HepG2 (cell line): ENCODE data around the gene CERS6. TPM values are rescaled to one million over a fixed set of nuclear protein-coding genes. Genes with fewer than 3 reads are reported as not detected.

Experiments used
- CHD2 ChIP-seq: IDR thresholded peaks from 2 replicates; pipeline ENCODE4 v1.6.1; 2011; ENCODE audit warnings: low read depth, low read length, improper control_type of control experiment
- CTCF ChIP-seq: sonication (generic); formaldehyde crosslinking; IDR thresholded peaks from 2 replicates; pipeline ENCODE4 v1.5.0; 2020; ENCODE audit warnings: mild to moderate bottlenecking, missing genetic modification reagents, moderate library complexity
- ERF ChIP-seq: IDR thresholded peaks from 2 replicates; pipeline ENCODE4 v1.6.1; 2018; ENCODE audit warnings: missing biosample characterization, missing genetic modification reagents
- ESRRA ChIP-seq: sonication (generic); formaldehyde crosslinking; IDR thresholded peaks from 2 replicates; pipeline ENCODE4 v1.5.1; 2020; ENCODE audit warnings: mild to moderate bottlenecking, low read depth, missing genetic modification reagents
- FOXA3 ChIP-seq: IDR thresholded peaks from 2 replicates; pipeline ENCODE4 v1.6.1; 2016; ENCODE audit warnings: missing genetic modification reagents, missing compliant biosample characterization
- GFI1 ChIP-seq: sonication (generic); formaldehyde crosslinking; IDR thresholded peaks from 2 replicates; pipeline ENCODE4 v1.5.0; 2020; ENCODE audit warnings: missing genetic modification reagents, mild to moderate bottlenecking, borderline replicate concordance
- HDAC2 ChIP-seq: sonication (generic); formaldehyde crosslinking; IDR thresholded peaks from 2 replicates; pipeline ENCODE4 v1.4.0; 2020; ENCODE audit warnings: missing genetic modification reagents
- HNRNPH1 ChIP-seq: fragments of 200-400 bp; formaldehyde crosslinking; optimal IDR thresholded peaks from 2 replicates; pipeline ENCODE3; 2017; ENCODE audit warnings: mild to moderate bottlenecking, low read depth, low read length
- JDP2 ChIP-seq: sonication (generic); formaldehyde crosslinking; IDR thresholded peaks from 2 replicates; pipeline ENCODE4 v1.8.1; 2022; ENCODE audit warnings: missing genetic modification reagents, borderline replicate concordance
- MTA1 ChIP-seq: sonication (generic); formaldehyde crosslinking; IDR thresholded peaks from 2 replicates; pipeline ENCODE4 v1.4.0; 2020; ENCODE audit warnings: missing genetic modification reagents, mild to moderate bottlenecking, borderline replicate concordance
- NR2F2 ChIP-seq: IDR thresholded peaks from 2 replicates; pipeline ENCODE4 v1.6.1; 2012; ENCODE audit warnings: low read depth, inconsistent platforms, borderline replicate concordance
- RAD51 ChIP-seq: fragments of 450-650 bp; IDR thresholded peaks from 2 replicates; pipeline ENCODE4 v1.6.1; 2016; ENCODE audit warnings: borderline replicate concordance
- SPEN ChIP-seq: sonication (generic); formaldehyde crosslinking; IDR thresholded peaks from 2 replicates; pipeline ENCODE4 v1.5.1; 2020; ENCODE audit warnings: low read depth, mild to moderate bottlenecking, missing genetic modification reagents
- STAT6 ChIP-seq: sonication (generic); formaldehyde crosslinking; IDR thresholded peaks from 2 replicates; pipeline ENCODE4 v1.4.0; 2020; ENCODE audit warnings: missing genetic modification reagents, mild to moderate bottlenecking, borderline replicate concordance
- SYNCRIP ChIP-seq: fragments of 200-400 bp; formaldehyde crosslinking; IDR thresholded peaks from 2 replicates; pipeline ENCODE4 v1.6.1; 2018; ENCODE audit warnings: mild to moderate bottlenecking, low read depth, low read length; ENCODE audit not compliant: insufficient read depth
- THAP11 ChIP-seq: IDR thresholded peaks from 2 replicates; pipeline ENCODE4 v1.6.1; 2016; ENCODE audit warnings: missing biosample characterization, missing genetic modification reagents
- ZBTB7A ChIP-seq: sonication (generic); formaldehyde crosslinking; IDR thresholded peaks from 2 replicates; pipeline ENCODE4 v1.8.0; 2022; ENCODE audit warnings: mild to moderate bottlenecking, missing genetic modification reagents
- ZNF12 ChIP-seq: sonication (generic); formaldehyde crosslinking; IDR thresholded peaks from 2 replicates; pipeline ENCODE4 v1.5.0; 2020; ENCODE audit warnings: missing genetic modification reagents
- ZNF333 ChIP-seq: sonication (generic); formaldehyde crosslinking; IDR thresholded peaks from 2 replicates; pipeline ENCODE4 v1.4.0; 2020; ENCODE audit warnings: mild to moderate bottlenecking, missing genetic modification reagents, borderline replicate concordance
- ZNF350 ChIP-seq: sonication (generic); formaldehyde crosslinking; IDR thresholded peaks from 2 replicates; pipeline ENCODE4 v1.4.0; 2020; ENCODE audit warnings: mild to moderate bottlenecking, low read depth, missing genetic modification reagents, borderline replicate concordance
- ZSCAN20 ChIP-seq: sonication (generic); formaldehyde crosslinking; IDR thresholded peaks from 2 replicates; pipeline ENCODE4 v1.4.0; 2020; ENCODE audit warnings: missing genetic modification reagents, mild to moderate bottlenecking, borderline replicate concordance
- polyA plus RNA-seq, 8 experiments: library from polyadenylated mRNA; depleted of rRNA in 3 of 8; stranded (reverse) in 7 of 8; unstranded in 1 of 8; fragments of >200 nt; fragmentation: Illumina TruSeq in 4 of 8; extraction: Trizol in 4 of 8; gene quantifications; 2 replicates each; pipeline versions ENCODE4 v1.2.1 to v1.2.3, GENCODE V29; 2011 to 2016; ENCODE audit warnings: low read depth in 4 of 8, missing spikeins in 1 of 8, mixed read lengths in 1 of 8; ENCODE audit not compliant: insufficient read depth in 1 of 8
- total RNA-seq, 5 experiments: library from RNA; depleted of rRNA; stranded (reverse); fragments of >200 nt; fragmentation: Illumina TruSeq; extraction: Trizol; gene quantifications; 2 replicates each; pipeline ENCODE4 v1.2.3, GENCODE V29; 2016; ENCODE audit warnings: low read depth in 1 of 5
- TF ChIP-seq, protein P1 (sequence below), 2 experiments: fragments of 450-650 bp in 1 of 2; sonication (generic) in 1 of 2; formaldehyde crosslinking; IDR thresholded peaks; 2 replicates each; pipeline versions ENCODE4 v1.5.0 to v1.8.0; 2020 to 2022; ENCODE audit warnings: mild to moderate bottlenecking in 1 of 2, missing genetic modification reagents in 1 of 2

The CERS6 gene
- total and polyA plus RNA-seq, 2 of the 13 experiments (the other 11 are each of a cell fraction or from before 2014, with no cell fraction given), result 10.1 to 20.3 TPM

DNA sequence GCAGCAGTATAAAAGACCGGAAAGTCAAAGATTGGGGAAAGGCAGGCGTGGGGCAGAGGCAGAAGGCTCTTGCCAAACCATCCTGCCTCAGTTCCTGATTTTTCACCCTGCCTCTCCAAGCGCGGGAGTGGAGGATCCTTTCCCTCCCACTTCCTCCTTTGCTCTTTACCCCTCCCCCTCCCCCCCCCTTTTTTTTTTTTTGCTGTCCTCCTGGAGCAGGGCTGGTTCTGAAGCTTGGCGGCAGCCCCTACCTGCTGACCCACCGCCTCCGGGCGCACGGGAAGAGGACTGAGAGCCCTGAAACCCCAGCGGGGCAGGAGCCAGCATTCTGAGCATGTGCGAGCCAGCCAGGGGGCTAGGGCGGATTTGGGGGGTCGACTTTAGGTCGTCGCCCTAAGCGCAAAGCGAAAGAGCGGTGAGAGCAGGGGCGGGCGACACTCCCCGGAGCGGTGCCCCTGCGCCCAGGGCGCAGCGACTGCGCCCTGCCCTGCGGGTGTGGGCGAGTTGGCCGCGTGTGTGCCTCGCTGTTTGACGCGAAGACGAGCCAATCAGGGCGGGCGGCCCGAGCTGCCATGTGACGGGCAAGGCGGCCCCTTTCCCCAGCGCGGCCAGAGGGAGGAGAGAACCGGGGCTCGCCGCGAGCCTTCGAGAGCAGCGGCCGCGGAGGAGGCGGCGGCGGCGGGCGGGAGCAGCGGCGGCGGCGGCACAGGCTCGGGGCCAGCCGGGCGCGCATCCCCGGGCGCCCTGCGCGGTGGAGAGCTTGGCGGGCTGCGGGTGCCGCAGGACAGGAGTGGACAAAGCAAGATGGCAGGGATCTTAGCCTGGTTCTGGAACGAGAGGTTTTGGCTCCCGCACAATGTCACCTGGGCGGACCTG is at the start of gene CERS6 (continued):
- TF ChIP-seq ERF (CRISPR knock-in tag) (peak; percentile 99), STAT6 (CRISPR knock-in tag) (0 out of 2 replicates have a peak, but pooled peaks have one; percentile 38), MTA1 (no peak; the same call in none of the 2 replicates), ZNF333 (peak; percentile 96), SYNCRIP (no peak), RAD51 (peak; percentile 66), HNRNPH1 (no peak), NR2F2 (no peak; the same call in 1 of the 2 replicates), FOXA3 (CRISPR knock-in tag) (peak; percentile 80), ZBTB7A (peak; percentile 94), THAP11 (CRISPR knock-in tag) (peak; percentile 82), CHD2 (no peak; the same call in 1 of the 2 replicates), ZNF350 (peak; percentile 65), HDAC2 (CRISPR knock-in tag) (peak; percentile 91), ZNF12 (CRISPR knock-in tag) (0 out of 2 replicates have a peak, but pooled peaks have one; percentile 40), GFI1 (CRISPR knock-in tag) (no peak), ESRRA (CRISPR knock-in tag) (peak; percentile 86), JDP2 (CRISPR knock-in tag) (0 out of 2 replicates have a peak, but pooled peaks have one; percentile 52), ZSCAN20 (CRISPR knock-in tag) (0 out of 2 replicates have a peak, but pooled peaks have one; percentile 77), SPEN (CRISPR knock-in tag) (peak; percentile 93), CTCF (no peak; the same call in 1 of the 2 replicates)
- TF ChIP-seq, protein P1, sequence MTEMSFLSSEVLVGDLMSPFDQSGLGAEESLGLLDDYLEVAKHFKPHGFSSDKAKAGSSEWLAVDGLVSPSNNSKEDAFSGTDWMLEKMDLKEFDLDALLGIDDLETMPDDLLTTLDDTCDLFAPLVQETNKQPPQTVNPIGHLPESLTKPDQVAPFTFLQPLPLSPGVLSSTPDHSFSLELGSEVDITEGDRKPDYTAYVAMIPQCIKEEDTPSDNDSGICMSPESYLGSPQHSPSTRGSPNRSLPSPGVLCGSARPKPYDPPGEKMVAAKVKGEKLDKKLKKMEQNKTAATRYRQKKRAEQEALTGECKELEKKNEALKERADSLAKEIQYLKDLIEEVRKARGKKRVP (CRISPR knock-in tag; IDR thresholded peaks at IDR 0.05), result peak in 1 of 2 experiments; percentile 63; a peak in 2 of 4 replicates
